COLO829 (cell line): ENCODE data around the gene AQP1.

Source experiments
- DNase-seq: peaks from one replicate; pipeline ENCODE4 v3.0.0; 2012; ENCODE audit warnings: low spot score

AQP1 gene

GRCh38 chr7:30906515-30907240 is 5.0 kb upstream of the AQP1 start:
- DNase-seq: no peak

- no peak for DNase-seq
These were observed 4.0 kb upstream of the AQP1 start for GRCh38 chr7:30907527-30908267.

DNA sequence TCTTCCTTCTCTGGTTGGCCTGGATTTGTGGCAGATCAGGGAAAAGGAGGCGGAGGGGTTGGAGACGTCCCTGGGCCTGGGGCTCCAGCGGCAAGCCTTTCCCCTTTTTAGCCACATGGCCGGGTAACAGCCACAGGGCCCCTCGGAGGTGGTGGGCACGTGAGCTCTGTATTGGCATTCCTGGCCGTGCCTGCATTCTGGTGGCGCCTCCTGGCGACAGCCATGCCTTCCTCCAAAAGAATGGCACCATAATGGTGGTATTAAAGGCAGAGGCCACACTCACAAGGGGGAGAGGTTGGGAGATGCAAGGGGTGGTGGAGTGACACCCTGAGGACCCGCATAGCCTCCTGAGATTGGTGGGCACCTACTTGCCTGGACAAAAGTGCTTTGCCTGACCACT is 3.0 kb upstream of the AQP1 start:
- DNase-seq: no peak

DNA sequence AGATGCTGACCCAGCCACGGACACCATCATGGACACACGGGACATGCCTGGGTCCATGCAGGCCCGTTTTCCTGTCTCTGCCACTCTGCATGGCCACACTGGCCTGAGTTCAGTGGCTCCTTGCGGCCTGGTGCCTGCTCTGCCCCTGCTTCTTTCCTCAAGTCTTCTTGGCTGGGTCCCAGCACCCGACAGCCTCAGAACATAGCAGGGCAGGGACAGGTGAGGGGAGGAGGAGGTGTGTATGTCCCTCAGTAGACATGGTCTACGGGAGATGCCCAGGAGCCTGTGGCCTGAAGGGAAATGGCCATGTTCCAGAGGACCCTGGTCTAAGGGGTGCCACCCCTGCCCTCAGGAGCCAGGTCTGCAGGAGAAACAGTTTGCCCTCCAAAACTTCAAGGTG is 2.2 kb upstream of the AQP1 start:
- DNase-seq: no peak

DNA sequence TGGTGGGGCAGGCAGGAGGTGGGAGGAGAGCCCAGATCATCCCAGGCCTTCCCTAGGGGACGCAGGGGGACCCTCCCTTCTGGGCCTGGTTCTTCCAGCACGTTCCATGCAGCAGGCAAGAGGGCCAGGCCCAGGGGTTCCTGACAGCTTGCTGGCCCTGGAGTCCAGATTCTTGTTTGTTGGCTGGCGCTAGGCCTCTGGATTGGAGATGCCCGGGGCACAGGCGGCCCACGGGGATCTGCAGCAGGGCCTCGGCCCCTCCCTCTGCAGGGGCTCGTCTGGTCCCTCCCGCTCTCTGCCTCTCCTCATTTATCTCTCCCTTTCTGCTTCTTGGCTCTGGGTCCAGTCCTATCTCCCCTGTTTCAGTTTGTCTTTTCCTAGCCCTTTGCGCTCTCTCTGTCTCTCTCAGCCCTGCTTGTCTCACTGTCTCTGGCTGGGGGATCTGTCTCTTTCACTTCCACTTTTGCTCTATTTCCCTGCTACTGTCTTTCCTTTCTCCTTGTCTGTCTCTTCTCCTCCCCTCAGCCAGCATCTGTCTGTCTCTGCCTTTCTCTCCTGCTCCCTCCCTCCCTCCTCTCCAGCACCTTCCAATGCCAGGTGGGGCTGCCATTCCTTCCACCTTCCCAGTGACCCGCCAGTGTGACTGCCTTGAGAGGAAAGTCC is 1.1 kb upstream of the AQP1 start:
- no peak for DNase-seq

DNA sequence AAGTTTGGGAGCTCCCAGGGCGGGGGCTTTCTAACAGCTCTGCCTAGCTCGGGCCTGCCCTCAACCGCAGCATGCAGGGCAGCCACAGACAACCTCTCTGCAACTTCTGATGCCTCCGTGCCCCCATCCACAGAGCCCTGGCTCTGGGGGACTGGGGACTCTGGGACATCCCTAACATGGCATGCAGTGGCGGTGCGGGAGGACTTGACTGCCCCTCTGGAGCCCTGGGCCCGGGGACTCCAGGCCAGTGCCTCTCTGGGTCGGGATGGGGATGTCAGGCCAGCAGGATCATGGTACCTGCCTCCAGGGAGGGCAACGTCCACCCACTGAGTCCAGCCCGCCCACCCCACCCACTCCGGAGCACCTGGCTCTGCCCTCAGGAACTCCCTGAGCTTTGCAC is 520 bp upstream of the AQP1 start:
- DNase-seq: no peak

DNA sequence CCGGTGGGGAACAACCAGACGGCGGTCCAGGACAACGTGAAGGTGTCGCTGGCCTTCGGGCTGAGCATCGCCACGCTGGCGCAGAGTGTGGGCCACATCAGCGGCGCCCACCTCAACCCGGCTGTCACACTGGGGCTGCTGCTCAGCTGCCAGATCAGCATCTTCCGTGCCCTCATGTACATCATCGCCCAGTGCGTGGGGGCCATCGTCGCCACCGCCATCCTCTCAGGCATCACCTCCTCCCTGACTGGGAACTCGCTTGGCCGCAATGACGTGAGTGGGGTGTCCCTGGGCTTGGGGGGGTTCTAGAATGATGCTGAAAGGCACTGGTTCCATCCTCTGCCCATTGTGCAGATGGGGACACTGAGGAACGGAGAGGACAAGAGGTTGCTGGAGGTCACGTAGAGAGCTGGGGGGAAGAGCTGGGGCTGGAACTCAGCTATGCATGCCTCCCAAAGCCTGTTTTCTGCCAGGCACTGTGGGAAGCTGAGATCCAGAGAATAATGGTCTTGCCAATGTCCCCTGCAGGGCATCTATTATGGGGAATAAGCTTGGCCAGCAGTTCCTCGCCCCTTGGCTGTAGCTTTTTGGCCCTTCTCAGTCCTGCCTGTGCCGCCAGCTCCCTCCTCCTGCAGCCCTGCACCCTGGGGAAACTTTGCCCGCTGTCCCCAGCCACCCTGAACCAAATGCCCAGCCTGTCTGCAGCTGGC is 523 bp downstream of the AQP1 start:
- DNase-seq: no peak

DNA sequence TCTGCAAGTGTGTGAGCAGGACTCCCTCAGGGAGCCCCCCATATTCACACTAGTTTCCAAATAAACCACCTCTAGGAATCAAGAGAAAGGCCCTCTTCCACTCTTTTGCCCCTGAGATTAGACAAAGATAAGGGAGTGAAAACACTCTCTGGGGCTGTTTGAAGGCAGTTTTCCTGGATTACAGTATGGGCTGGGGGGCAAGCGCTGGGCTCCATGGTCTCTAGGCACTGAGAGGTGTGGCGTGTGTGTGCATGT is 1.0 kb downstream of the AQP1 start:
- DNase-seq: no peak

- no peak for DNase-seq
These were observed 1.5 kb downstream of the AQP1 start for GRCh38 chr7:30912986-30913811.

DNA sequence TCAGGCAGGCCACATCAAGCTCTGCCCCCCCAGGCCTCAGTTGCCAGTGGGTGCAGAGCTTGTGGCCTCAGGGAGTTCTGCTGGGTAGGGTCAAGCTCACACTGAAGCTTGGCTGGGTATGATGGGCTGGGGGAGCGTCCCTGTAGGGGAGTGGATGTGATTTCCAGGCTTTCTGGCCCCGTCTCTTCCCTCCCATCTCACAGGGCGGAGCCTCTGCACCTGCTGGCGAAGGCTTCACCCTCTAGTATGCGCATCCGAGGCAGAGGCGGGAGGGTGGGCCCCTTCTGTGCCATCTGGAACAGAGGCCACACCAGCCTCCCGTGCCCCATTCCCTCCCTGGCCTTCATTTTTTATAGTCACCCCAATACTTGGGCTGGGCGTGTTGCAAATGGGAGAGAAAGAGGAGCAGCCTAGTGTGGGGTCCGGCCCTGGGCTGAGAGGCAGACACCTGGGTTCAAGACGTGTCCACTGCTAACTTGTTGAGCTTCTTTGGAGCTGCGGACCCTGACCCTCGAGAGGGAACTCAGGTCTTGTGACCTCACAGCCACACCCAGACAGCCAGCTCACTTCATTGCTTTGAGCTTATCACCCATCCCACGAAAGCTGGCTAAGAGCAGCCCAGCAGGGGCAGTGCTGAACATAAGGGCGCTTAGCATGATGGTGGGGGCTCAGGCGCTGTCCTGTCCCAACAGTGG is 2.3 kb downstream of the AQP1 start:
- DNase-seq: no peak

- DNase-seq: no peak
These were observed 2.9 kb downstream of the AQP1 start for GRCh38 chr7:30914596-30914995.

DNA sequence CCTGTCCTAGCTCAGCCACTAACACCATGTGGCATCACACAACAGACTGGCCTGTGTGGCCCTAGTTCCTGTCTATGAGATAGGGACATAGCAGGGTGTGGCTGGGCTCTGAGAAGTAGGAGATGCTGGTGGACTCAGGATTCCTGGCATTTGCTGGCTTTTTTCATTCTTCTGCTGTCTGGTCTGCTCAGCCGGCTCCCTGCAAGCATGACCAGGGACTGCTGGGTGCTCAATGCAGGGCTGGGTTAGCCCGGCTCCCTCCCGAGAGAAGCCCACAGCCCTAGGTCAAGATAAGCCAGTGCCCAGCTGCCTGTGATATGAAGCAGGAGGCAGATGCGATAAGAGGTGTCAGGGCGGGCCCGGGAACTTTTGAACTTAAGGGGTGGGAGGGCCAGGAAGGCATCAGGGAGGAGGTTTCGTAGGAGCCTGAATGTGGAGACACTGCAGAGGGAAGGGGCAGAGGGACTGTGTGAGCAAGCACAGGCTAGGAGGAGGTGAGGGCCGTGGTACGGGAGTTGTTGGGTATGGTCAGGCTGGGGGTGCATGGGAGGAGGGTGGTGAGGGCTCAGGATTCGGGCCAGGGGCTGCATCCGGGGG is 3.5 kb downstream of the AQP1 start:
- DNase-seq: no peak

DNA sequence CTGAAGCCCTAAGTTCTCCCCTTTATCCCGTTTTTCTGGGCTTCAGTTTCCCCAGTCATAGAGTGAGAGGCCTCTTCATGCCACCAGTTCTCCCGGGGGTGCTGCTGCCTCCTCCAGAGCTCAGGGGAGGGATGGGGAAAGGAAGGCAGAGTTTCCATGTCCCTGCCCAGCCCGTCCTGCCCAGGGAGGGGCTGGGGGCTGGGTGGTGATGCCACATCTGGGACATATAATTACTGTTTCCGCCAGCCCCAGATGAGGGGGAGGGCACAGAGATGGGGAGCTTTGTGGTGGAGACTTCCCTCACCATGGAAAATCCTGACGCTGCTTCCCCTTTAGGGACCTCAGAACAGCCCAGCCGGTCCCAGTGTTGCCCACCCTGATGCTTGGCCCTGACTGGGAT is 4.1 kb downstream of the AQP1 start:
- no peak for DNase-seq

GRCh38 chr7:30916255-30916654 is 4.6 kb downstream of the AQP1 start:
- DNase-seq: no peak

DNA sequence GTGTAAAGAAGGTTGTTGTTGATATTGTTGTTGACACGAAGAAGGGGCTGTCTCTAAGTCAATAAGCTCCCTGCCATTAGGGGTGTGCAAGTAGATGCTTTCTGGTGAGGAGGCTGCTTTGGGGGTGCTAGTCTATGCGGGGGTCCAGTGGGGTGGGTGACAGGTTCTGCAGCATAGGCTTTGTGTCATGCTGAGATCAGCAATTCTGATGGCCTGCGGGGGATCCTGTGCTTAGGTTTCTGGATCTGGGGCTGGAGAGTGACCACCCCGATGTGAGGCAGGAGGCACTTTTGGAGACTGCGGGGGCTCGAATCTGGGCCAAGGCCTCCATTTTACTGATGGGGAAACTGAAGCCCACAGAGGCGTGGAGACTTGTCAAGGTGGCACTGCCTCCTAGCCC is 5.1 kb downstream of the AQP1 start:
- DNase-seq: no peak

GRCh38 chr7:30917216-30917893 is 5.7 kb downstream of the AQP1 start:
- DNase-seq: no peak

DNA sequence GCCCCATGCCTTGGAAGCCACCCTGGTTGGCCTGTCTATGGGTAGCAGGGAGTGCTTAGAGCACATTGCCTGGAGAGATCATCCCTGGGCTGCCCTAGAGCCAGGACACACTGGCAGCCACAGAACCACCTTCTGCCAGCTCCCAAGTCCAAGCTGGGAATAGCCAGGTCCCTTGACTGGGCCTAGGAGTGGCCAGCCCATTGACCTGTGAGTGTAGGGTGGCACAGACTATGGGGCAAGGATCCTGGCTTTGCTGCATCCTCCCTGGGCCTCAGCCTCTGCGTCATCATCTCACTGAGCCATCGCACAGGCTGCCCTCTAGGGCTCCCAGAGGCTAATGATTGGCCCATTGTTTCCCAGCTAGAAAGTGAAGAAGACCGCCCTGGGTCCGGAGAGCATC is 7.0 kb downstream of the AQP1 start:
- no peak for DNase-seq

DNA sequence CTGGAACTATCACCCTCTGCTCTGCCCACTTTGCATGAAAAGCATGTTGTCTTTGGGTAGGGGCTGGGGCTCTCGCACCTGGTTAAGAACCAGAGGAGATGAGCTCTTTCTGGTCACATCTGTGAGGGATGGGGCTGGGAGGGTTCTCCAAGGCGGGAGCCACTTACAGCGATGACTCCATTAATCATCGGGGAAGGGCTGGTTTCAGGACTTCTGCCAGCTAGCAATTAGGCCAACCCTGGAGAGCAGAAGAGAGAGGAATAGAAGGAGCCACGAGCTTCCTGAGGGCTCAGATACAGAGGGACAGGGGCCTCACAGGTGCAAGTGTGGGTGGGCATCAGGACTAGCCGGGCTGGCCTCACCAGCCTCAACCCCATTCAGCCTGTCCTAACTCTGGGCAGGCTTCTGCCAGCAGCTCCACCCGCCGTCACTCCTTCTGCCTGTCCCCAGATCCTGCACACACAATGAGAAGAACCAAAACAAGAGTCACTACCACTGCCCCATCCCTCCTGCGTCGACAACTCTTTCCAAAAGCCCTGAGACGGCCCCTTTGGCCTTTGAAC is 8.4 kb downstream of the AQP1 start:
- DNase-seq: no peak

DNA sequence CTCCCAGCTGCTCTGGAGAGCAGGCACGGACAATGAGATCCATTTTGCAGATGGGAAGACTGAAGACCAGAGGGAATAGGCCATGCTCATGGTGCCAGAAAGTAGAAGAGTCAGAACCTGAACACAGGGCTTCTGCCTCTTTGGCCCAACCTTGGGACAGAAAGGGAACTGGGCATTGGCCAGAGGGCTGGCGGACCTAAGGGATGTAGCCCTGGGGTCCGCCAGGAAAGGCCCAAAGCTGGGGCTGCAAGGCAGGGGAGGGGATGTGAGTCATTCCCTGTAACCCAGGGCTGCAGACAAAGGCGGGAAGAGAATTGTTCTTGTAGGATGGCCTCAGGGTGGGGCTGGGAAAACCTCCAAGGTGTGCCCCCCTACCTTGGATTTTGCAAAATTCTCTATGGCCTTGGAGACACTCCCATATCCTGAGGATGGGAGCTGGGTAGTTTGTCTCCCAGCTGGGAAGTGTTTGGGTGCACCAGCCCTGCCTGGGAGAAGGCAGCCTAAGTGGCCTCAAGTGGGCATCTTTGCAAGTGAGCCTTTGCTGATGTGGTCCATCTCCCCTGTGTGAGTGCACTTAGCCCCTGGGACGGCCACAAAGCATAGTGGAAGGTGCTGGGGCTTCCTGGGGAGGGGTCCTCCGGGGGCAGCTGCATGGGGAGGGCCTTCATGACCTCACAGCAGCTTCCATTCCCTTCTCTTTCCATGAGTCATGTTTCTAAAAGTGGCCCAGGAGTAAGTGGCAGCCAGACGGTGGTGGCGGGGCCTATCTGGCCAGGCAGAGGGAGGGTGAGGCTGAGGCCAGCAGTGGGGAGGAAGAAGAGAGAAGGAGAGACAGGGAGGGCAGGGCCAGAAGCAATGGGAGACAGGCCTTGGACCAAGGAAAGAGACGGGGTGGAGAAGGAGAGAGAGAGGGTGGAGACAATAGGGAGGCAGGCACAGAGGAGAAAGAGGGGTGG is 9.2 kb downstream of the AQP1 start:
- DNase-seq: no peak
